ENCODE measurements around the gene FCN2. TPM values are rescaled to one million over a fixed set of nuclear protein-coding genes. Genes with fewer than 3 reads are reported as not detected.

Gene FCN2
- total RNA-seq, 4 donors from 2014 or later: 0.93 to 16.5 TPM; not detected in 2

GRCh38 chr9:134834217-134834956 lies 46.2 kb upstream of the FCN2 start:
- Histone ChIP-seq H3K27me3 (no peaks in the 10 kb centered on the region), H3K4me1 (no peaks in the 10 kb centered on the region), H3K4me3 (replicated peaks in 1 of 3) (no peak overlapping the region), H3K27ac (no peak overlapping the region), H3K9me3 (no peaks in the 10 kb centered on the region), H3K36me3 (no peaks in the 10 kb centered on the region)
- no peak for DNase-seq
- 94 to 95% methylated on average over 19 to 20 of the region's 20 CpGs for WGBS, 2 donors
- TF ChIP-seq CTCF (IDR thresholded peaks at IDR 0.05) (no peak), POLR2A (IDR thresholded peaks at IDR 0.05) (no peak)
- intact Hi-C loops (cut with DNase I): no loop called here

- Histone ChIP-seq H3K36me3 (no peaks in the 10 kb centered on the region), H3K27ac (no peak overlapping the region), H3K27me3 (no peaks in the 10 kb centered on the region), H3K9me3 (no peaks in the 10 kb centered on the region), H3K4me3 (replicated peaks in 1 of 3) (no peak overlapping the region), H3K4me1 (no peaks in the 10 kb centered on the region)
- intact Hi-C loops (cut with DNase I): no loop called here
- TF ChIP-seq POLR2A (IDR thresholded peaks at IDR 0.05) (no peak), CTCF (IDR thresholded peaks at IDR 0.05) (no peak)
- 91 to 94% methylated on average over 23 to 25 of the region's 25 CpGs for WGBS, 2 donors
- DNase-seq: no peak
These were observed 45.6 kb upstream of the FCN2 start for GRCh38 chr9:134834957-134835419.

- Histone ChIP-seq H3K36me3 (no peaks in the 10 kb centered on the region), H3K9me3 (no peaks in the 10 kb centered on the region), H3K4me1 (no peaks in the 10 kb centered on the region), H3K27me3 (no peaks in the 10 kb centered on the region), H3K27ac (no peak overlapping the region), H3K4me3 (replicated peaks in 1 of 3) (no peak overlapping the region)
- no peak for TF ChIP-seq CTCF (IDR thresholded peaks at IDR 0.05)
- no peak for TF ChIP-seq POLR2A (IDR thresholded peaks at IDR 0.05)
- intact Hi-C loops (cut with DNase I): no loop called here
- WGBS, 2 donors: 86 to 89% methylated on average over 7 to 15 of the region's 16 CpGs
- no peak for DNase-seq
These were observed 45.2 kb upstream of the FCN2 start for GRCh38 chr9:134835448-134835847.

GRCh38 chr9:134835987-134836386 lies 44.6 kb upstream of the FCN2 start:
- Histone ChIP-seq H3K4me3 (replicated peaks in 1 of 3) (no peak overlapping the region), H3K27ac (no peak overlapping the region), H3K36me3 (no peaks in the 10 kb centered on the region), H3K9me3 (no peaks in the 10 kb centered on the region), H3K27me3 (no peaks in the 10 kb centered on the region), H3K4me1 (no peaks in the 10 kb centered on the region)
- TF ChIP-seq CTCF (IDR thresholded peaks at IDR 0.05): no peak
- TF ChIP-seq POLR2A (IDR thresholded peaks at IDR 0.05): no peak
- intact Hi-C loops (cut with DNase I): no loop called here
- DNase-seq: no peak
- 79 to 94% methylated on average over 11 to 13 of the region's 13 CpGs for WGBS, 2 donors

- Histone ChIP-seq H3K27ac (no peak overlapping the region), H3K4me1 (no peaks in the 10 kb centered on the region), H3K4me3 (replicated peaks in 1 of 3) (no peak overlapping the region), H3K27me3 (no peaks in the 10 kb centered on the region), H3K9me3 (no peaks in the 10 kb centered on the region), H3K36me3 (no peaks in the 10 kb centered on the region)
- 91 to 100% methylated on average over 6 to 13 of the region's 19 CpGs for WGBS, 2 donors
- DNase-seq: no peak
- TF ChIP-seq POLR2A (IDR thresholded peaks at IDR 0.05) (no peak), CTCF (IDR thresholded peaks at IDR 0.05) (no peak)
- intact Hi-C loops (cut with DNase I): no loop called here
These were observed 44.1 kb upstream of the FCN2 start for GRCh38 chr9:134836406-134836970.
